Measurements from ENCODE around the gene AP3B1. TPM values are rescaled to one million over a fixed set of nuclear protein-coding genes. Genes with fewer than 3 reads are reported as not detected.

AP3B1 gene
- total RNA-seq, 1 experiment from 2014 or later: 50.3 TPM

GRCh38 chr5:78253201-78253600 lies 41.3 kb downstream of the AP3B1 start:
- ATAC-seq: no peak
- CTCF ChIA-PET: no interaction called here
- H3K27ac Mint-ChIP-seq: no peak overlapping the region
- H3K4me1 Mint-ChIP-seq: no peaks in the 10 kb centered on the region
- H3K4me3 Mint-ChIP-seq: no peak overlapping the region
- POLR2A ChIA-PET: no interaction called here
- no peak for DNase-seq (ENCODE audit: low spot score)
- peaks cover 9% of the 10 kb centered on the region for H3K36me3 Mint-ChIP-seq
- H3K9me3 Mint-ChIP-seq: peaks cover 6% of the 10 kb centered on the region; the same call in 1 of the 2 replicates
- H3K27me3 Mint-ChIP-seq (ENCODE audit: low read depth): no peaks in the 10 kb centered on the region
- TF ChIP-seq TP53 (CRISPR knock-in tag; IDR thresholded peaks at IDR 0.05): no peak
- TF ChIP-seq IRF1 (CRISPR knock-in tag; IDR thresholded peaks at IDR 0.05): no peak
- no peak for TF ChIP-seq MLX (CRISPR knock-in tag; IDR thresholded peaks at IDR 0.05)
- TF ChIP-seq, protein P1, sequence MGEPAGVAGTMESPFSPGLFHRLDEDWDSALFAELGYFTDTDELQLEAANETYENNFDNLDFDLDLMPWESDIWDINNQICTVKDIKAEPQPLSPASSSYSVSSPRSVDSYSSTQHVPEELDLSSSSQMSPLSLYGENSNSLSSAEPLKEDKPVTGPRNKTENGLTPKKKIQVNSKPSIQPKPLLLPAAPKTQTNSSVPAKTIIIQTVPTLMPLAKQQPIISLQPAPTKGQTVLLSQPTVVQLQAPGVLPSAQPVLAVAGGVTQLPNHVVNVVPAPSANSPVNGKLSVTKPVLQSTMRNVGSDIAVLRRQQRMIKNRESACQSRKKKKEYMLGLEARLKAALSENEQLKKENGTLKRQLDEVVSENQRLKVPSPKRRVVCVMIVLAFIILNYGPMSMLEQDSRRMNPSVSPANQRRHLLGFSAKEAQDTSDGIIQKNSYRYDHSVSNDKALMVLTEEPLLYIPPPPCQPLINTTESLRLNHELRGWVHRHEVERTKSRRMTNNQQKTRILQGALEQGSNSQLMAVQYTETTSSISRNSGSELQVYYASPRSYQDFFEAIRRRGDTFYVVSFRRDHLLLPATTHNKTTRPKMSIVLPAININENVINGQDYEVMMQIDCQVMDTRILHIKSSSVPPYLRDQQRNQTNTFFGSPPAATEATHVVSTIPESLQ (CRISPR knock-in tag; IDR thresholded peaks at IDR 0.05): no peak
- no peak for TF ChIP-seq PRRX2 (CRISPR knock-in tag; IDR thresholded peaks at IDR 0.05)
- TF ChIP-seq, protein P2, sequence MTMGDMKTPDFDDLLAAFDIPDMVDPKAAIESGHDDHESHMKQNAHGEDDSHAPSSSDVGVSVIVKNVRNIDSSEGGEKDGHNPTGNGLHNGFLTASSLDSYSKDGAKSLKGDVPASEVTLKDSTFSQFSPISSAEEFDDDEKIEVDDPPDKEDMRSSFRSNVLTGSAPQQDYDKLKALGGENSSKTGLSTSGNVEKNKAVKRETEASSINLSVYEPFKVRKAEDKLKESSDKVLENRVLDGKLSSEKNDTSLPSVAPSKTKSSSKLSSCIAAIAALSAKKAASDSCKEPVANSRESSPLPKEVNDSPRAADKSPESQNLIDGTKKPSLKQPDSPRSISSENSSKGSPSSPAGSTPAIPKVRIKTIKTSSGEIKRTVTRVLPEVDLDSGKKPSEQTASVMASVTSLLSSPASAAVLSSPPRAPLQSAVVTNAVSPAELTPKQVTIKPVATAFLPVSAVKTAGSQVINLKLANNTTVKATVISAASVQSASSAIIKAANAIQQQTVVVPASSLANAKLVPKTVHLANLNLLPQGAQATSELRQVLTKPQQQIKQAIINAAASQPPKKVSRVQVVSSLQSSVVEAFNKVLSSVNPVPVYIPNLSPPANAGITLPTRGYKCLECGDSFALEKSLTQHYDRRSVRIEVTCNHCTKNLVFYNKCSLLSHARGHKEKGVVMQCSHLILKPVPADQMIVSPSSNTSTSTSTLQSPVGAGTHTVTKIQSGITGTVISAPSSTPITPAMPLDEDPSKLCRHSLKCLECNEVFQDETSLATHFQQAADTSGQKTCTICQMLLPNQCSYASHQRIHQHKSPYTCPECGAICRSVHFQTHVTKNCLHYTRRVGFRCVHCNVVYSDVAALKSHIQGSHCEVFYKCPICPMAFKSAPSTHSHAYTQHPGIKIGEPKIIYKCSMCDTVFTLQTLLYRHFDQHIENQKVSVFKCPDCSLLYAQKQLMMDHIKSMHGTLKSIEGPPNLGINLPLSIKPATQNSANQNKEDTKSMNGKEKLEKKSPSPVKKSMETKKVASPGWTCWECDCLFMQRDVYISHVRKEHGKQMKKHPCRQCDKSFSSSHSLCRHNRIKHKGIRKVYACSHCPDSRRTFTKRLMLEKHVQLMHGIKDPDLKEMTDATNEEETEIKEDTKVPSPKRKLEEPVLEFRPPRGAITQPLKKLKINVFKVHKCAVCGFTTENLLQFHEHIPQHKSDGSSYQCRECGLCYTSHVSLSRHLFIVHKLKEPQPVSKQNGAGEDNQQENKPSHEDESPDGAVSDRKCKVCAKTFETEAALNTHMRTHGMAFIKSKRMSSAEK (CRISPR knock-in tag; IDR thresholded peaks at IDR 0.05; ENCODE audit: borderline replicate concordance): no peak
- TF ChIP-seq SMAD4 (CRISPR knock-in tag; IDR thresholded peaks at IDR 0.05): no peak
- TF ChIP-seq, protein P3, sequence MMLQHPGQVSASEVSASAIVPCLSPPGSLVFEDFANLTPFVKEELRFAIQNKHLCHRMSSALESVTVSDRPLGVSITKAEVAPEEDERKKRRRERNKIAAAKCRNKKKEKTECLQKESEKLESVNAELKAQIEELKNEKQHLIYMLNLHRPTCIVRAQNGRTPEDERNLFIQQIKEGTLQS (CRISPR knock-in tag; conservative IDR thresholded peaks at IDR 0.05): no peak
- no peak for TF ChIP-seq NFYB (CRISPR knock-in tag; conservative IDR thresholded peaks at IDR 0.05; ENCODE audit: low read depth)
- TF ChIP-seq ZNF281 (CRISPR knock-in tag; IDR thresholded peaks at IDR 0.05): no peak
- no peak for TF ChIP-seq MYBL2 (CRISPR knock-in tag; IDR thresholded peaks at IDR 0.05)
- TF ChIP-seq TEAD1 (CRISPR knock-in tag; IDR thresholded peaks at IDR 0.05): no peak
- TF ChIP-seq TEAD4 (CRISPR knock-in tag; IDR thresholded peaks at IDR 0.05): no peak
- TF ChIP-seq, protein P4, sequence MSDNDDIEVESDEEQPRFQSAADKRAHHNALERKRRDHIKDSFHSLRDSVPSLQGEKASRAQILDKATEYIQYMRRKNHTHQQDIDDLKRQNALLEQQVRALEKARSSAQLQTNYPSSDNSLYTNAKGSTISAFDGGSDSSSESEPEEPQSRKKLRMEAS (CRISPR knock-in tag; IDR thresholded peaks at IDR 0.05): no peak

GRCh38 chr5:78252715-78253114 lies 41.8 kb downstream of the AP3B1 start:
- Mint-ChIP-seq H3K27ac (no peak overlapping the region), H3K9me3 (peaks cover 6% of the 10 kb centered on the region; the same call in 1 of the 2 replicates), H3K4me1 (no peaks in the 10 kb centered on the region), H3K27me3 (ENCODE audit: low read depth) (no peaks in the 10 kb centered on the region), H3K36me3 (peaks cover 9% of the 10 kb centered on the region), H3K4me3 (no peak overlapping the region)
- POLR2A ChIA-PET: no interaction called here
- no peak for DNase-seq (ENCODE audit: low spot score)
- CTCF ChIA-PET: no interaction called here
- no peak for ATAC-seq
- TF ChIP-seq, protein P5, sequence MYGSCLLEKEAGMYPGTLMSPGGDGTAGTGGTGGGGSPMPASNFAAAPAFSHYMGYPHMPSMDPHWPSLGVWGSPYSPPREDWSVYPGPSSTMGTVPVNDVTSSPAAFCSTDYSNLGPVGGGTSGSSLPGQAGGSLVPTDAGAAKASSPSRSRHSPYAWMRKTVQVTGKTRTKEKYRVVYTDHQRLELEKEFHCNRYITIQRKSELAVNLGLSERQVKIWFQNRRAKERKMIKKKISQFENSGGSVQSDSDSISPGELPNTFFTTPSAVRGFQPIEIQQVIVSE (CRISPR knock-in tag; IDR thresholded peaks at IDR 0.05; ENCODE audit: borderline replicate concordance): no peak
- TF ChIP-seq MLX (CRISPR knock-in tag; IDR thresholded peaks at IDR 0.05) (no peak), GABPB1 (CRISPR knock-in tag; IDR thresholded peaks at IDR 0.05) (no peak), USF1 (CRISPR knock-in tag; IDR thresholded peaks at IDR 0.05) (no peak), JUN (CRISPR knock-in tag; IDR thresholded peaks at IDR 0.05) (no peak), ZNF138 (CRISPR knock-in tag; conservative IDR thresholded peaks at IDR 0.05) (no peak)
- TF ChIP-seq, protein P6, sequence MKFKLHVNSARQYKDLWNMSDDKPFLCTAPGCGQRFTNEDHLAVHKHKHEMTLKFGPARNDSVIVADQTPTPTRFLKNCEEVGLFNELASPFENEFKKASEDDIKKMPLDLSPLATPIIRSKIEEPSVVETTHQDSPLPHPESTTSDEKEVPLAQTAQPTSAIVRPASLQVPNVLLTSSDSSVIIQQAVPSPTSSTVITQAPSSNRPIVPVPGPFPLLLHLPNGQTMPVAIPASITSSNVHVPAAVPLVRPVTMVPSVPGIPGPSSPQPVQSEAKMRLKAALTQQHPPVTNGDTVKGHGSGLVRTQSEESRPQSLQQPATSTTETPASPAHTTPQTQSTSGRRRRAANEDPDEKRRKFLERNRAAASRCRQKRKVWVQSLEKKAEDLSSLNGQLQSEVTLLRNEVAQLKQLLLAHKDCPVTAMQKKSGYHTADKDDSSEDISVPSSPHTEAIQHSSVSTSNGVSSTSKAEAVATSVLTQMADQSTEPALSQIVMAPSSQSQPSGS (CRISPR knock-in tag; IDR thresholded peaks at IDR 0.05; ENCODE audit: borderline replicate concordance, low read depth): no peak
